K562 (cell line): ENCODE measurements around the gene SRL. TPM values are rescaled to one million over a fixed set of nuclear protein-coding genes. Genes with fewer than 3 reads are reported as not detected.

Experiments used
- ATAC-seq: fragments of 200-7000 bp; cut with Tn5 transposase; 3 replicates; pipeline ENCODE4 v1.9.1; 2020; ENCODE audit warnings: moderate library complexity
- BruUV-seq: library from RNA; stranded (reverse); fragments of 400-500 nt; replicated peaks from 2 replicates; lab custom pipeline; 2021; lab: Mats Ljungman, UMichigan
- CTCF ChIA-PET: fragments of 300-600 bp; formaldehyde crosslinking; extraction: SDS; loops from one replicate; lab custom pipeline; 2021; ENCODE audit warnings: low intra/inter-chr PET ratio; lab: Yijun Ruan, JAX
- POLR2A ChIA-PET: fragments of 300-600, 350-650 bp; sonication (Branson Sonifier 250); formaldehyde crosslinking; extraction: SDS; loops from one replicate; lab custom pipeline; 2021; ENCODE audit warnings: antibody characterized with exemption, inconsistent platforms; lab: Yijun Ruan, JAX
- DNase-seq, 4 experiments: peaks; one replicate each; pipeline versions ENCODE4 v3.0.0 to v3.0.0-alpha.2; 2011 to 2018; ENCODE audit warnings: low spot score in 3 of 4, mixed read lengths in 3 of 4; ENCODE audit errors: extremely low read depth in 1 of 4
- FAIRE-seq: peaks from 2 replicates; lab custom pipeline; 2011; peaks lifted over from hg19 to GRCh38; lab: Jason Lieb, UNC
- H2AFZ ChIP-seq: 2 replicates; pipeline ENCODE4 v1.6.0; 2011; ENCODE audit warnings: low read depth, low read length, control low read depth, inconsistent platforms
- H3K27ac ChIP-seq: fragments of 200-600 bp; 3 replicates; pipeline ENCODE4 v1.8.0; 2011; ENCODE audit warnings: low read depth, mild to moderate bottlenecking, control low read depth, inconsistent platforms, low read length, moderate library complexity, mixed read lengths; ENCODE audit errors: extremely low read depth
- H3K27me3 ChIP-seq, 2 experiments: fragments of 300-600 bp in 1 of 2; 2 replicates in 1 of 2; 3 replicates in 1 of 2; pipeline versions ENCODE4 v1.6.0 to v1.8.0; 2011; ENCODE audit warnings: inconsistent platforms in 2 of 2, low read length in 2 of 2, mild to moderate bottlenecking in 1 of 2, mixed read lengths in 1 of 2, moderate library complexity in 1 of 2; ENCODE audit not compliant: control insufficient read depth in 2 of 2, insufficient read depth in 2 of 2
- H3K36me3 ChIP-seq: fragments of 300-600 bp; 3 replicates; pipeline ENCODE4 v1.8.0; 2011; ENCODE audit warnings: mild to moderate bottlenecking, low read length, inconsistent platforms; ENCODE audit not compliant: control insufficient read depth, insufficient read depth
- H3K4me1 ChIP-seq, 2 experiments: fragments of 200-600 bp in 1 of 2; replicated peaks in 1 of 2; 2 replicates in 1 of 2; 3 replicates in 1 of 2; pipeline versions ENCODE4 v1.5.1 to v1.8.0; 2011; ENCODE audit warnings: inconsistent platforms in 2 of 2, low read length in 2 of 2, mild to moderate bottlenecking in 1 of 2, mixed read lengths in 1 of 2, moderate library complexity in 1 of 2; ENCODE audit not compliant: control insufficient read depth in 2 of 2, insufficient read depth in 2 of 2
- H3K4me2 ChIP-seq: 2 replicates; pipeline ENCODE4 v1.6.1; 2011; ENCODE audit warnings: low read length, control low read depth, inconsistent platforms, mixed read lengths; ENCODE audit not compliant: insufficient read depth
- H3K4me3 ChIP-seq: fragments of 200-600 bp; sonication (generic), shearing (Covaris generic); 2 replicates; pipeline ENCODE4 v1.5.1; 2016; ENCODE audit warnings: control low read depth, inconsistent platforms
- H3K79me2 ChIP-seq: fragments of 200-600 bp; 3 replicates; pipeline ENCODE4 v1.8.0; 2011; ENCODE audit warnings: low read length, inconsistent platforms; ENCODE audit not compliant: control insufficient read depth, insufficient read depth
- H3K9ac ChIP-seq, 2 experiments: 2 replicates each; pipeline versions ENCODE4 v1.6.0 to v1.6.1; 2011; ENCODE audit warnings: low read depth in 2 of 2, low read length in 2 of 2, control low read depth in 1 of 2, inconsistent platforms in 1 of 2, mild to moderate bottlenecking in 1 of 2, mixed read lengths in 1 of 2; ENCODE audit not compliant: insufficient read depth in 1 of 2
- H3K9me1 ChIP-seq: one replicate; pipeline ENCODE4 v1.6.0; 2011; ENCODE audit warnings: inconsistent platforms, mild to moderate bottlenecking, low read length, moderate library complexity; ENCODE audit not compliant: control insufficient read depth, insufficient read depth
- H3K9me3 ChIP-seq: replicated peaks from 2 replicates; pipeline ENCODE4 v1.5.1; 2011; ENCODE audit warnings: low read depth, low read length, inconsistent platforms; ENCODE audit not compliant: control insufficient read depth, insufficient read depth
- H4K20me1 ChIP-seq: replicated peaks from 2 replicates; pipeline ENCODE4 v1.6.1; 2011; ENCODE audit warnings: low read length, inconsistent platforms, mixed read lengths; ENCODE audit not compliant: control insufficient read depth, insufficient read depth
- BCOR ChIP-seq: fragments of 450-650 bp; IDR thresholded peaks from 2 replicates; pipeline ENCODE4 v1.6.1; 2016
- DACH1 ChIP-seq: fragments of 450-650 bp; IDR thresholded peaks from 2 replicates; pipeline ENCODE4 v1.6.1; 2018; ENCODE audit not compliant: partially characterized antibody
- HDAC1 ChIP-seq, 2 experiments: fragments of 450-650 bp; IDR thresholded peaks; 2 replicates each; pipeline ENCODE4 v1.6.1; 2016 to 2017; ENCODE audit warnings: inconsistent platforms in 1 of 2, mild to moderate bottlenecking in 1 of 2, moderate library complexity in 1 of 2
- KDM2B ChIP-seq: fragments of 250-450 bp; sonication (Bioruptor Pico); IDR thresholded peaks from 2 replicates; pipeline ENCODE4 v1.8.0; 2021; ENCODE audit warnings: mild to moderate bottlenecking, moderate library complexity
- MEIS2 ChIP-seq: fragments of 450-650 bp; IDR thresholded peaks from 2 replicates; pipeline ENCODE4 v1.6.1; 2014; ENCODE audit warnings: mild to moderate bottlenecking; ENCODE audit not compliant: partially characterized antibody
- NRF1 ChIP-seq, 2 experiments: fragments of 450-650 bp; IDR thresholded peaks in 1 of 2; conservative IDR thresholded peaks in 1 of 2; 2 replicates each; pipeline ENCODE4 v1.6.1; 2014; ENCODE audit warnings: mild to moderate bottlenecking in 2 of 2
- POLR2B ChIP-seq: fragments of 450-650 bp; IDR thresholded peaks from 2 replicates; pipeline ENCODE4 v1.6.1; 2018; ENCODE audit warnings: low read depth; ENCODE audit not compliant: partially characterized antibody
- SIN3A ChIP-seq, 2 experiments: fragments of 150-350 bp in 1 of 2; IDR thresholded peaks; 2 replicates each; pipeline ENCODE4 v1.6.1; 2011 to 2016; ENCODE audit warnings: borderline replicate concordance in 2 of 2, low read depth in 2 of 2, low read length in 2 of 2, mild to moderate bottlenecking in 2 of 2, moderate library complexity in 2 of 2; ENCODE audit not compliant: control insufficient read depth in 1 of 2
- SP1 ChIP-seq: sonication (generic); formaldehyde crosslinking; IDR thresholded peaks from 2 replicates; pipeline ENCODE4 v1.8.1; 2022; ENCODE audit warnings: mild to moderate bottlenecking, missing genetic modification reagents
- TARDBP ChIP-seq: fragments of 450-650 bp; IDR thresholded peaks from 2 replicates; pipeline ENCODE4 v1.6.1; 2016
- ZBTB43 ChIP-seq: sonication (generic); formaldehyde crosslinking; IDR thresholded peaks from 2 replicates; pipeline ENCODE4 v1.8.0; 2023; ENCODE audit warnings: mild to moderate bottlenecking, missing genetic modification reagents
- ZKSCAN3 ChIP-seq: fragments of 250-450 bp; sonication (Bioruptor Pico); IDR thresholded peaks from 2 replicates; pipeline ENCODE4 v1.4.0; 2020
- ZMIZ1 ChIP-seq, 2 experiments: fragments of 150-350 bp in 1 of 2; IDR thresholded peaks; 2 replicates each; pipeline ENCODE4 v1.6.1; 2012 to 2016; ENCODE audit warnings: low read depth in 2 of 2, low read length in 2 of 2, mild to moderate bottlenecking in 1 of 2, moderate library complexity in 1 of 2
- ZNF395 ChIP-seq: fragments of 200-800 bp; sonication (Bioruptor generic); IDR thresholded peaks from 2 replicates; pipeline ENCODE4 v1.6.1; 2017; ENCODE audit warnings: missing genetic modification characterization, missing compliant biosample characterization
- ZSCAN29 ChIP-seq: fragments of 450-650 bp; IDR thresholded peaks from 2 replicates; pipeline ENCODE4 v1.6.1; 2017
- WGBS: fragments of 100-300 bp; shearing (Covaris generic); methylation state at CpG from one replicate; pipeline ENCODE4 v1.1.6; 2016; ENCODE audit warnings: low coverage, mixed read lengths; ENCODE audit not compliant: insufficient coverage; ENCODE audit errors: missing lambda C conversion rate; 5-methylcytosine and 5-hydroxymethylcytosine counted together
- in situ Hi-C: fragments of 300-500 bp; cut with MboI; formaldehyde crosslinking; loops from 4 replicates; pipeline ENCODE4 v1.15.0; 2018; ENCODE audit warnings: inconsistent platforms, mixed read lengths
- intact Hi-C: fragments of 100-400 bp; cut with micrococcal nuclease; formaldehyde crosslinking; loops from 2 replicates; pipeline ENCODE4 v1.14.2; 2022
- polyA plus RNA-seq, 8 experiments: library from polyadenylated mRNA; depleted of rRNA in 4 of 8; stranded (reverse) in 5 of 8; unstranded in 3 of 8; fragments of >200 nt; fragmentation: Nextera tagmentation in 2 of 8; fragmentation: Illumina TruSeq in 1 of 8; extraction: Ambion mirVana in 2 of 8; extraction: Trizol in 1 of 8; gene quantifications; 2 replicates each; pipeline versions ENCODE4 v1.2.1 to v1.2.3, GENCODE V29; 2011 to 2014; ENCODE audit warnings: inconsistent platforms in 1 of 8, missing spikeins in 1 of 8
- total RNA-seq, 7 experiments: library from RNA; depleted of rRNA in 6 of 7; stranded (reverse); fragments of >200 nt in 6 of 7; fragmentation: Illumina TruSeq in 2 of 7; extraction: Trizol in 2 of 7; gene quantifications; 2 replicates each; pipeline versions ENCODE4 v1.2.1 to v1.2.3, GENCODE V29; 2011 to 2021; ENCODE audit warnings: low replicate concordance in 1 of 7

The SRL gene
- total and polyA plus RNA-seq, 9 of the 15 experiments (the other 6 are each of a cell fraction or from before 2014, with no cell fraction given), result 0.01 TPM; not detected in 8

GRCh38 chr16:4184038-4184702 lies 57.7 kb downstream of the SRL start:
- Histone ChIP-seq H3K9me1 (peaks cover under 1% of the 10 kb centered on the region), H3K4me2 (peak overlapping the region; percentile 91), H2AFZ (peak overlapping the region; percentile 96), H3K79me2 (peaks cover 4% of the 10 kb centered on the region; the same call in 1 of the 3 replicates), H3K27ac (peak overlapping the region; percentile 94), H4K20me1 (no peaks in the 10 kb centered on the region), H3K9me3 (no peaks in the 10 kb centered on the region), H3K4me1 (peaks cover 15 to 23% of the 10 kb centered on the region in 2 experiments; a peak in 4 of 5 replicates), H3K9ac (peak overlapping the region; percentile 87 to 92; a peak in 3 of 4 replicates), H3K27me3 (peaks cover 4% of the 10 kb centered on the region in 2 experiments; a peak in 2 of 5 replicates), H3K36me3 (no peaks in the 10 kb centered on the region), H3K4me3 (peak overlapping the region; percentile 67)
- BruUV-seq, result no TSS peak
- CTCF ChIA-PET, result no interaction called here
- FAIRE-seq (peak; percentile 82), ATAC-seq (no peak), DNase-seq (peak in 1 of 4 experiments; percentile 27)
- intact Hi-C loops (no loop called here), in situ Hi-C loops (no loop called here)
- WGBS, result 23% methylated on average over 36 of the region's 59 CpGs
- POLR2A ChIA-PET, result interaction anchor here (0.5 to 1.0 kb wide), 3 partner anchors 9 to 316 kb away, joined by 3 to 4 read pairs (median 3); no protein-coding TSS in a partner anchor
- no peak for TF ChIP-seq ZSCAN29
- no peak for TF ChIP-seq TARDBP
- TF ChIP-seq ZKSCAN3, result no peak
- no peak for TF ChIP-seq ZBTB43
- peak; percentile 82 for TF ChIP-seq KDM2B (CRISPR knock-in tag)
- peak in 1 of 2 experiments; percentile 22; a peak in 1 of 4 replicates for TF ChIP-seq HDAC1 (IDR thresholded peaks at IDR 0.05)
- peak; percentile 95 for TF ChIP-seq MEIS2
- TF ChIP-seq ZMIZ1 (IDR thresholded peaks at IDR 0.05; ENCODE audit: low read depth in 2 of 2, low read length in 2 of 2), result 0 out of 4 replicates have a peak, but pooled peaks of 1 of the 2 experiments have one; percentile 23
- peak; percentile 35 to 64; a peak in 3 of 4 replicates for TF ChIP-seq SIN3A (IDR thresholded peaks at IDR 0.05; ENCODE audit: borderline replicate concordance in 2 of 2, control insufficient read depth in 1 of 2, low read depth in 2 of 2, low read length in 2 of 2)
- peak; percentile 61; the same call in 1 of the 2 replicates for TF ChIP-seq SP1 (CRISPR knock-in tag)
- TF ChIP-seq NRF1 (conservative IDR thresholded peaks at IDR 0.05 in 1 of 2, IDR thresholded peaks at IDR 0.05 in 1 of 2), result peak; percentile 99; a peak in 2 of 4 replicates
- peak; percentile 80 for TF ChIP-seq BCOR
- TF ChIP-seq DACH1, result peak; percentile 76
- peak; percentile 92 for TF ChIP-seq ZNF395 (CRISPR knock-in tag)
- TF ChIP-seq POLR2B, result peak; percentile 1
